Erythroblast (primary cell): ENCODE data around the gene PIM3.

Source experiments
- GATA1 ChIP-seq: IDR thresholded peaks from 2 replicates; pipeline ENCODE4 v1.6.1; 2011; ENCODE audit warnings: low read depth, mild to moderate bottlenecking, control low read depth, low read length, moderate library complexity
- POLR2A ChIP-seq: IDR thresholded peaks from 2 replicates; pipeline ENCODE4 v1.6.1; 2011; ENCODE audit warnings: mild to moderate bottlenecking, low read length

DNA sequence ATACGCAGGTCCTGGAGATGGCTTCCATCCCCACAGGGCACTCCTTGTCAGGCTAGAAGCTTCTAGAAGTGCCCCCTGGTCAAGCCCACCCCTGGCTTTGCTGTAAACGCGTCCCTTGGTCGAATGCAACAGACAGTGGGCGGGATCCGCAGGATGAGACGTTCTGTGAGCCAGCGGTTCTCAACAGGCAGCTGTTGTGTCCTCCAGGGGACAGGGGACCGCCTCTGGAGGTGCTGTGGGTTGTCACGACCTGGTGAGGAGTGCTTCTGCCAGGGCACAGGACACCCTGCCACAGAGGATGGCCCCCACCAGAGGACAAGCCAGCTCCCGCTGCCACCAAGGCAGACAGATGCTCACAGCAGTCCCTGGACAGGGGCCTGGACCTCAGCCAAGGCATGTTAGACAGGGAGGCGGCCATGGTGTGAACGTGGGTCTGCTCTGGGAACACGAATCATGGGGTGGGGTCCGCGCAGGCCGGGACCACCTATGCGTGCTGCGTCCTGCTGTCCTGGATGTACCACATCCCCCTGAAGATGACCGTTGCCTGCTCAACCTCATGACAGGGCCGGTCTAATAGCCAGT, 30.5 kb upstream of the PIM3 start:
- TF ChIP-seq POLR2A (no peak), GATA1 (no peak)
